GM20000 (cell line): ENCODE data around the gene EPB41L3.

Experiments
- DNase-seq: peaks from one replicate; pipeline ENCODE4 v3.0.0; 2012; ENCODE audit warnings: low spot score
- TF ChIP-seq, protein P1 (sequence below): IDR thresholded peaks from 2 replicates; pipeline ENCODE4 v1.5.1; 2012; ENCODE audit warnings: mild to moderate bottlenecking, control low read depth; ENCODE audit errors: extremely low read depth, missing control alignments

The EPB41L3 gene

DNA sequence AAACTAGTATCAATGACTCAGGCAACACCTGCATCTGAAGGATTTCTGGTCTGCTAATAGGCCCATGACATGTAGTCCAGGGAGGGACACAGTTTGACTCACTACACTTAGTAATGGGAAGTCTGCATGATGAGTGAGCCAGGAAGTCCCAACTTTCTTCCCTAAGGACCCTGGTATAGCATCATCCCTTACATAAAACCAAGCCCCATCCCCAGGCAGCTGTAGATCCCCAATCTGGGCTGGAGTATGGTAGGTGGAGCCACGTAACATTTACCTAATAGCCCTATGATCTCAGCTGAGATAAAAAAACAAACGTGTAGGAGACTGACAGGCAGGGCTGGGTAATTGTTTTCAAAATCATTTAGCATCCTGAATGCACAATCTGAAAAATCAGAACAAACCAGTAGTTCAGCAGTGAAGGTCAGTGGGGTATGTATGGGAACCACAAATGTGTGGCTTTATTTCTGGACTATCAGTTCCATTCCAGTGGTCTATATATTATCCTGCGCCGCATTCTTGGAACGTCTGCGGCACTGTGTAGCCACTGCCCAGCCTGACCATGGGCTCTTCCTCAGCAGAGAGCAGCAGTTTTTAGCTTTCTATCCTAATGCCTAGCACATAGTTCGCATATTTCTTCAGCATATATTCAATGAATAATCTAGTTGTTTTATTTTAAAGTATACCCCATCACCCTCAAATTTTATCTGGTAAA, 33.5 kb downstream of the EPB41L3 start:
- TF ChIP-seq, protein P1, sequence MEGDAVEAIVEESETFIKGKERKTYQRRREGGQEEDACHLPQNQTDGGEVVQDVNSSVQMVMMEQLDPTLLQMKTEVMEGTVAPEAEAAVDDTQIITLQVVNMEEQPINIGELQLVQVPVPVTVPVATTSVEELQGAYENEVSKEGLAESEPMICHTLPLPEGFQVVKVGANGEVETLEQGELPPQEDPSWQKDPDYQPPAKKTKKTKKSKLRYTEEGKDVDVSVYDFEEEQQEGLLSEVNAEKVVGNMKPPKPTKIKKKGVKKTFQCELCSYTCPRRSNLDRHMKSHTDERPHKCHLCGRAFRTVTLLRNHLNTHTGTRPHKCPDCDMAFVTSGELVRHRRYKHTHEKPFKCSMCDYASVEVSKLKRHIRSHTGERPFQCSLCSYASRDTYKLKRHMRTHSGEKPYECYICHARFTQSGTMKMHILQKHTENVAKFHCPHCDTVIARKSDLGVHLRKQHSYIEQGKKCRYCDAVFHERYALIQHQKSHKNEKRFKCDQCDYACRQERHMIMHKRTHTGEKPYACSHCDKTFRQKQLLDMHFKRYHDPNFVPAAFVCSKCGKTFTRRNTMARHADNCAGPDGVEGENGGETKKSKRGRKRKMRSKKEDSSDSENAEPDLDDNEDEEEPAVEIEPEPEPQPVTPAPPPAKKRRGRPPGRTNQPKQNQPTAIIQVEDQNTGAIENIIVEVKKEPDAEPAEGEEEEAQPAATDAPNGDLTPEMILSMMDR = no peak
- no peak for DNase-seq

DNA sequence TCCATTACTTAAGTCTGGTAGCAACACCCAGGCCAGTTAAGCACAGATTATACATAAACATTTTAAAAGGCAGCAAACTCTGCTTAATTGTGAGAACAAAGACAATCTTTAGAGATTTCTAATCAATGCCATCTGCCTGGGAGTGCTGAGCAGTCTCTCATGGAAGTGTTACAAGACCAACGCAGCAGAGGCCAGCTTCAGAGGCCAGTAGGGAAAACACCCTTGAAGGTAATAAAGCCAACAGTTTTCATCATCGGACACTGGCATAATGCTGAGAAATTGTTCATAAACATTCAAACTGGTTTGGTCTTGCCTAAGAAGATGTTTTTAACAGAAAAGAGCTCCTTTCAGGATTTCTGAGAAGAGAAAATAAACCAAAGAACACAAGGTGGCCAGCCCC, 35.0 kb downstream of the EPB41L3 start:
- no peak for DNase-seq
- TF ChIP-seq, protein P1 = no peak

DNA sequence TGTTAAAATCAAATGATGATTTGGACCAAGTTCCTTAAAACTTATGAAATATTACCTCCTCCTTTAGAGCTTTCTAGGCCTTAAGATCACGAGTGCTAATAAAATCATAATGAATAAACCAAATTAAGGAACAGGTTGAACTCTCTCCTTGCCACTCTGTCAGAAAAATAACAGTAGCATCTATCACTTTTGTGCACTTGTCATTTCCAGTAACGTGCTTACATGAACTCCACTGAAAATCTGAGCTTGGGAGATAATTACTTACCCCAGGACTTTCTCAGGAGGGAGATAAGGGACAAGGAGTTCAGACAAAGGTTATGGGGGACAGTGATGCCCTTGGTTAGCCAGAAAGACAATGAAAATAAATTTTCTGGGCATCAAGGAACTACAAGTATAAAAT, 36.0 kb downstream of the EPB41L3 start:
- TF ChIP-seq, protein P1 = no peak

DNA sequence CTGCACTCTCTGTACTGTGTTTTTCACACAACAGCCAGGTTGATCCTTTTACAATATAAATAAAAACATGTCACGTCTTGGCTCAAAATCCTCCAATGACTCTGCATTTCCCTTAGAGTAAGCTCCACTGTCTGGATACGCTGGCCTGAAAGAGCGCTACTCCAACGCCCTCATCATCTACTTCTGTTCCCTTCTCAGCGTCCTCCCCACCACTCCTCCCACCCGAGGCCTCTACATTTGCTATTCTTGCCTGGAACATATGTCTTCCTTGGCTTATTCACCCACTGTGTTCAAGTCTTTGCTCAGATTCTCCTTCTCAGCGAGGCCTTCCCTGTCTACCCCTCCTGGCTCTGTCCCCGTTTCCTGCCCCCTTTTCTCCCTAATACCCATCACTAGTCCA, 37.6 kb downstream of the EPB41L3 start:
- no peak for DNase-seq
- TF ChIP-seq, protein P1 = no peak

More for the DNA sequence above, 36.0 kb downstream of the EPB41L3 start:
- no peak for DNase-seq

DNA sequence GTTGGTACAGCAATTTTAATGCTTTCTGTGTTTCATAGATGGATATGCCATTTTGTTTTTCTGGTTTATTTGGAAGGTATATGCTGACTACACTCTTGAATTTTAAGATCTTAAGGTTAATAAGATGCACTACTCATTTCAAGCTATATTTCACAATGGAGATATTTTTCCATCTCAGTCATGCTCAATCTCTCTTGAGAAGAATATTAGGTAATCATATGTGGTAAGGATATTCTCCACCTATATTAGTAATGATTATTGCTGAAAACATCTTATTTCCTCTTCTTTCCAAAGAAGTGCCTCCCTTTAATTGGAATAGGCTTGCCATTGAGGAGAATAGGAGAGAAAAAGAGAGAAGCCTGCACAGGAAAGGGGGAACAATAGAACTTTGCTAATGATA, 40.1 kb downstream of the EPB41L3 start:
- no peak for DNase-seq
- TF ChIP-seq, protein P1 = no peak

DNA sequence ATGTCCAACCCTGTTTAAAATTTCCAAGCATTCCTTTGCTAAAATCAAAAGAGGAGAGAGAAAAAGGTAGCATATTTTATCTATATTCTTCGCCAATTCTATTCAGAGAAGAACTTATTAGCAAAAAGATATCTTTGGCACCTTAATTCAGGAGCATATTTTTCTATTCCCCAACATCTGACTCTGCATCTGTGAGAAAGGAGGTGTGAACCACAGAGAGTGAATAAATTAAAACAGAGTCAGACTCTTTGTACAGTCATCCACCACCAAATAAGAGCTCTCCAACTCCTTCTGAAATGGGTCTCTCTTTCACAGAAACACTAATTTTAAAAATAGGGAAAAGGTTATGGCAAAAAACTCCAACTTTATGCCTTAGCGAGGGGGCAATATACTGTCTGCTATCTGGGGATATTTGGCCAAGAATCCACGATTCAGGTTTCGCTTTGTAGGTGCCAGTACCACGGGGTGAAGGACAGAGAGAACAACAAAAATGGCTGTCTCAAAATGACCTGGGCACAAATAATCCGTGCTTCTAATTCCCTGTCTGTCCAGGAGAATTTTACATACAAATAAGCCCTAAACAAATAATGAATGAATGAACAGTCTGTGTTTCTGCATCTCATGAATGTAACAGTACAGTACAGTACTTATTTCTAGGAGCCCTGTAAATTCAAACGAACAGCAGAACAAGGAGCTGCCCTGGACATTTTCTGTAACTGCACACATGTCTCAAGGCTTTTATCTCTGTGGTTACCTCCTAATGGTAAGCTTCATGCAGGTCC, 43.4 kb downstream of the EPB41L3 start:
- TF ChIP-seq, protein P1 = no peak
- no peak for DNase-seq

DNA sequence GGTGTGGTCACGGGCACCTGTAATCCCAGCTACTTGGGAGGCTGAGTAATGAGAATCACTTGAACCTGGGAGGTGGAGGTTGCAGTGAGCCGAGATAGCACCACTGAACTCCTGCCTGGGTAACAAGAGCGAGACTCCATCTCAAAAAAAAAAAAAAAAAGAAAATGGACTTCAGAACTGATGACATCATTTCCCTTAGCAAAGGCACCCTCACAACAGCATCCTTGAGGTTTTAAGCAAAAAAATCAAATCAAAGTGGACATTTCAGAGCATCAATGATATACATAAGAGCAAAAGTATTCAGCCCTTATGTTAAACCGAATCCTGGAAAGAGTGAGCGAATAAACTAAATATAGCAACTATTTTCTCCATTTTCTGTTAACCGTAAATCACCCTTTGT, 45.3 kb downstream of the EPB41L3 start:
- TF ChIP-seq, protein P1 = no peak
- DNase-seq = no peak
